Sciatic nerve (tissue), 2 donors: ENCODE data around the gene GPC6. TPM values are rescaled to one million over a fixed set of nuclear protein-coding genes. Genes with fewer than 3 reads are reported as not detected.
A peak's percentile ranks its signal among the peaks of the same experiment; 100 is the strongest.
"Not testable (repeated sequence)": the region's sequence is repeated elsewhere in the genome, so short reads cannot be mapped to it uniquely, and the experiment has no call there.

ENCODE experiments used
- ATAC-seq: fragments of 200-7000 bp; cut with Tn5 transposase; one replicate; pipeline ENCODE4 v1.9.1; 2020; ENCODE audit warnings: mild to moderate bottlenecking, moderate library complexity
- DNase-seq: peaks from one replicate; pipeline ENCODE4 v3.0.0-alpha.2; 2020; ENCODE audit warnings: low spot score
- intact Hi-C: fragments of 100-400 bp; cut with DNase I; formaldehyde crosslinking; loops from one replicate; pipeline ENCODE4 v1.14.2; 2022
- total RNA-seq: library from RNA; stranded (reverse); fragmentation: NEBNext Ultra II Directional; extraction: Animal tissue kit (Norgen Biotek cat#: 25700); gene quantifications from one replicate; pipeline ENCODE4 v1.2.1, GENCODE V29; 2021
- donor health status: DM: no; HTN: no; CAD: no.
- donor health status: DM: no; HTN: no; CAD: no.

The GPC6 gene
- total RNA-seq, 1 donor from 2014 or later: 37.8 TPM

GRCh38 chr13:93407551-93407950 lies 180.9 kb downstream of the GPC6 start:
- ATAC-seq (no peak), DNase-seq (no peak)
- intact Hi-C loops: no loop called here

GRCh38 chr13:93409001-93409400 lies 182.4 kb downstream of the GPC6 start:
- intact Hi-C loops: no loop called here
- DNase-seq: no peak
- ATAC-seq: no peak

GRCh38 chr13:93409816-93410215 lies 183.2 kb downstream of the GPC6 start:
- intact Hi-C loops: no loop called here

GRCh38 chr13:93411186-93411680 lies 184.6 kb downstream of the GPC6 start:
- no peak for DNase-seq
- ATAC-seq: no peak
- intact Hi-C loops: no loop called here

More at GRCh38 chr13:93409816-93410215, 183.2 kb downstream of the GPC6 start:
- DNase-seq (no peak), ATAC-seq (no peak)

- ATAC-seq (no peak), DNase-seq (no peak)
- intact Hi-C loops: no loop called here
Measured at GRCh38 chr13:93412676-93413075, 186.1 kb downstream of the GPC6 start.

GRCh38 chr13:93413972-93414717 lies 187.5 kb downstream of the GPC6 start:
- DNase-seq: no peak
- intact Hi-C loops: no loop called here
- ATAC-seq: peak; percentile 50

- intact Hi-C loops: no loop called here
- no peak for ATAC-seq
- no peak for DNase-seq
Measured at GRCh38 chr13:93416736-93417355, 190.2 kb downstream of the GPC6 start.

- intact Hi-C loops: no loop called here
- ATAC-seq: no peak
Measured at GRCh38 chr13:93418398-93418797, 191.8 kb downstream of the GPC6 start.

GRCh38 chr13:93420206-93420605 lies 193.6 kb downstream of the GPC6 start:
- intact Hi-C loops: no loop called here
- no peak for ATAC-seq

More at GRCh38 chr13:93418398-93418797, 191.8 kb downstream of the GPC6 start:
- no peak for DNase-seq

GRCh38 chr13:93420887-93421286 lies 194.3 kb downstream of the GPC6 start:
- intact Hi-C loops: no loop called here
- DNase-seq (no peak), ATAC-seq (no peak)

More at GRCh38 chr13:93420206-93420605, 193.6 kb downstream of the GPC6 start:
- DNase-seq: no peak

- intact Hi-C loops: no loop called here
- peak; percentile 73 for ATAC-seq
- no peak for DNase-seq
Measured at GRCh38 chr13:93422980-93423543, 196.5 kb downstream of the GPC6 start.

- intact Hi-C loops: no loop called here
- no peak for DNase-seq
- ATAC-seq: peak; percentile 36
Measured at GRCh38 chr13:93425411-93425810, 198.8 kb downstream of the GPC6 start.

GRCh38 chr13:93430381-93430780 lies 203.8 kb downstream of the GPC6 start:
- ATAC-seq: no peak
- intact Hi-C loops: loop anchor here (1.0 kb wide), 1 partner anchor 40 kb away; no protein-coding TSS in a partner anchor
- no peak for DNase-seq

- ATAC-seq (no peak), DNase-seq (no peak)
- intact Hi-C loops: no loop called here
Measured at GRCh38 chr13:93435651-93436050, 209.0 kb downstream of the GPC6 start.

GRCh38 chr13:93437081-93437480 lies 210.5 kb downstream of the GPC6 start:
- DNase-seq (no peak), ATAC-seq (no peak)
- intact Hi-C loops: no loop called here

GRCh38 chr13:93446238-93446637 lies 219.6 kb downstream of the GPC6 start:
- intact Hi-C loops: no loop called here
- no peak for ATAC-seq
- DNase-seq: no peak

GRCh38 chr13:93450191-93450621 lies 223.6 kb downstream of the GPC6 start:
- intact Hi-C loops: no loop called here
- no peak for ATAC-seq

GRCh38 chr13:93450761-93451160 lies 224.2 kb downstream of the GPC6 start:
- DNase-seq (no peak), ATAC-seq (no peak)
- intact Hi-C loops: no loop called here

More at GRCh38 chr13:93450191-93450621, 223.6 kb downstream of the GPC6 start:
- no peak for DNase-seq

- ATAC-seq: not testable (repeated sequence)
Measured at GRCh38 chr13:93454676-93455235, 228.1 kb downstream of the GPC6 start.

GRCh38 chr13:93455861-93456260 lies 229.3 kb downstream of the GPC6 start:
- intact Hi-C loops: no loop called here
- DNase-seq (no peak), ATAC-seq (no peak)

More at GRCh38 chr13:93454676-93455235, 228.1 kb downstream of the GPC6 start:
- DNase-seq, intact Hi-C loops: not testable (repeated sequence)
